Motor neuron (in vitro differentiated cells): Measurements from ENCODE around the gene TMSB15C. TPM values are rescaled to one million over a fixed set of nuclear protein-coding genes. Genes with fewer than 3 reads are reported as not detected.
"Not testable (repeated sequence)": the region's sequence is repeated elsewhere in the genome, so short reads cannot be mapped to it uniquely, and the experiment has no call there.

Source experiments
- ATAC-seq, 8 experiments: fragments of 200-7000 bp; cut with Tn5 transposase; replicated peaks in 6 of 8; 2 replicates each; pipeline ENCODE4 v1.8.0; 2021; ENCODE audit warnings: mild to moderate bottlenecking in 8 of 8, moderate library complexity in 8 of 8
- H3K27ac ChIP-seq, 2 donors: fragments of 250-450 bp; sonication (Bioruptor Pico); 2 replicates each; pipeline ENCODE4 v1.9.0; 2021; ENCODE audit warnings: antibody characterized with exemption in 2 of 2, mild to moderate bottlenecking in 2 of 2, moderate library complexity in 1 of 2
- H3K4me1 ChIP-seq, 2 donors: fragments of 250-450 bp; sonication (Bioruptor Pico); replicated peaks in 1 of 2; 2 replicates each; pipeline ENCODE4 v1.6.1; 2021; ENCODE audit warnings: antibody characterized with exemption in 2 of 2, mild to moderate bottlenecking in 2 of 2, moderate library complexity in 1 of 2
- H3K4me3 ChIP-seq, 5 donors: fragments of 250-450 bp; sonication (Bioruptor Pico); 2 replicates each; pipeline ENCODE4 v1.9.0; 2021; ENCODE audit warnings: antibody characterized with exemption in 5 of 5, mild to moderate bottlenecking in 5 of 5, moderate library complexity in 4 of 5
- WGBS, 10 experiments: fragments of 450-650 bp; shearing (Covaris generic); methylation state at CpG; one replicate each; pipeline ENCODE4 v1.0.0; 2022; 5-methylcytosine and 5-hydroxymethylcytosine counted together
- in situ Hi-C, 9 experiments: fragments of 400-800 bp; cut with MboI; loops; one replicate each; pipeline ENCODE4 v1.15.0; 2021; ENCODE audit warnings: low sequenced_read_pairs in 9 of 9, low pct_unique_long_range_greater_than_20kb in 2 of 9; ENCODE audit not compliant: unreplicated experiment in 9 of 9
- total RNA-seq, 8 experiments: library from RNA; unstranded; fragments of 300-600 nt; gene quantifications; 2 replicates each; pipeline versions ENCODE4 v1.2.3 to v1.2.4, GENCODE V29; 2022

Gene TMSB15C
- 10 to 100 TPM in 5 of 8 experiments, under 1 TPM in 2, not detected in 1; 0.35 to 13.8 (median 11.7) TPM for total RNA-seq

GRCh38 chrX:104075778-104076445 lies at the start of gene TMSB15C:
TSS of gene TMSB15C (minus strand) at chrX:104076236.
- no CpG with 5 or more reads among the region's 46 CpGs for WGBS, 10 experiments
- H3K27ac ChIP-seq, in situ Hi-C loops, H3K4me1 ChIP-seq, H3K4me3 ChIP-seq: not testable (repeated sequence)
- peak; percentile 41 to 100 (median 99) for ATAC-seq

- WGBS, 10 experiments: 20 to 100% (median 87%) methylated on average over 1 to 3 of the region's 5 CpGs; no CpG with 5 or more reads in 6 of the 10 experiments
- no peak overlapping the region for H3K4me3 ChIP-seq
- H3K27ac ChIP-seq: no peak overlapping the region
- H3K4me1 ChIP-seq: no peaks in the 10 kb centered on the region
- in situ Hi-C loops: loop anchor here in 1 of 9 experiments (25.0 kb wide), 1 partner anchor 286 kb away; the partner anchor contains the start of gene RAB9B
- no peak for ATAC-seq
Measured at GRCh38 chrX:104122829-104123228, 46.8 kb upstream of the TMSB15C start.

- Histone ChIP-seq H3K4me1 (peaks cover 2 to 3% of the 10 kb centered on the region in 2 donors), H3K4me3 (no peak overlapping the region), H3K27ac (no peak overlapping the region)
- ATAC-seq: no peak
- in situ Hi-C loops: loop anchor here in 1 of 9 experiments (25.0 kb wide), 1 partner anchor 281 kb away; the partner anchor contains the start of gene RAB9B
- 33 to 67% (median 40%) methylated on average over 1 of the region's 1 CpG; no CpG with 5 or more reads in 7 of the 10 experiments for WGBS, 10 experiments
Measured at GRCh38 chrX:104118765-104119164, 42.7 kb upstream of the TMSB15C start.

- Histone ChIP-seq H3K4me3 (no peak overlapping the region), H3K27ac (no peak overlapping the region), H3K4me1 (peaks cover 7% of the 10 kb centered on the region in 2 donors)
- in situ Hi-C loops: loop anchor here in 1 of 9 experiments (25.0 kb wide), 1 partner anchor 280 kb away; the partner anchor contains the start of gene RAB9B
- no peak for ATAC-seq
Measured at GRCh38 chrX:104117759-104118158, 41.7 kb upstream of the TMSB15C start.

- Histone ChIP-seq H3K4me1 (peaks cover 7 to 10% of the 10 kb centered on the region in 2 donors), H3K27ac (peak overlapping the region in 1 of 2 donors; percentile 87), H3K4me3 (peak overlapping the region; percentile 46 to 74 (median 50))
- in situ Hi-C loops: loop anchor here in 1 of 9 experiments (25.0 kb wide), 1 partner anchor 276 kb away; the partner anchor contains the start of gene RAB9B
- WGBS, 10 experiments: 0 to 73% (median 0%) methylated on average over 1 to 5 of the region's 24 CpGs; no CpG with 5 or more reads in 5 of the 10 experiments
- ATAC-seq: peak; percentile 47 to 70 (median 62)
Measured at GRCh38 chrX:104113222-104113965, 37.4 kb upstream of the TMSB15C start.

- ATAC-seq: peak; percentile 81 to 91 (median 88)
- Histone ChIP-seq H3K4me3 (peak within 1 kb of the TSS; percentile 46 to 74 (median 50)), H3K27ac (peak within 1 kb of the TSS; percentile 78 to 87), H3K4me1 (peaks cover 7 to 10% of the 10 kb centered on the region in 2 donors)
- WGBS, 10 experiments: 0 to 8% methylated on average over 5 to 6 of the region's 67 CpGs; no CpG with 5 or more reads in 8 of the 10 experiments
- in situ Hi-C loops: loop anchor here in 1 of 9 experiments (25.0 kb wide), 1 partner anchor 275 kb away; the partner anchor contains the start of gene RAB9B
Measured at GRCh38 chrX:104112326-104112951, 36.4 kb upstream of the TMSB15C start, which contains the start of gene ZCCHC18. TSS of gene ZCCHC18 (plus strand) at chrX:104112523. CDS start at chrX:104114112, 1,589 bp downstream.

- WGBS, 10 experiments: 33 to 100% (median 62%) methylated on average over 1 to 4 of the region's 6 CpGs; no CpG with 5 or more reads in 4 of the 10 experiments
- ATAC-seq, H3K27ac ChIP-seq, H3K4me1 ChIP-seq, H3K4me3 ChIP-seq: not testable (repeated sequence)
- in situ Hi-C loops: loop anchor here in 1 of 9 experiments (25.0 kb wide), 1 partner anchor 273 kb away; the partner anchor contains the start of gene RAB9B
Measured at GRCh38 chrX:104110491-104111240, 34.6 kb upstream of the TMSB15C start.

- no peak overlapping the region for H3K4me3 ChIP-seq
- H3K4me1 ChIP-seq: peaks cover 6 to 9% of the 10 kb centered on the region in 2 donors
- WGBS, 10 experiments: 33 to 60% methylated on average over 1 of the region's 1 CpG; no CpG with 5 or more reads in 8 of the 10 experiments
- no peak overlapping the region for H3K27ac ChIP-seq
- ATAC-seq: no peak
- in situ Hi-C loops: loop anchor here in 1 of 9 experiments (25.0 kb wide), 1 partner anchor 272 kb away; the partner anchor contains the start of gene RAB9B
Measured at GRCh38 chrX:104108955-104109354, 32.9 kb upstream of the TMSB15C start.

- Histone ChIP-seq H3K4me1 (no peaks in the 10 kb centered on the region), H3K4me3 (no peak overlapping the region), H3K27ac (no peak overlapping the region)
- WGBS, 10 experiments: 0 to 66% (median 32%) methylated on average over 1 to 7 of the region's 11 CpGs; no CpG with 5 or more reads in 3 of the 10 experiments
- peak in 1 of 8 experiments; percentile 23 for ATAC-seq
- in situ Hi-C loops: loop anchor here in 1 of 9 experiments (25.0 kb wide), 1 partner anchor 268 kb away; the partner anchor contains the start of gene RAB9B
Measured at GRCh38 chrX:104105330-104106262, 29.6 kb upstream of the TMSB15C start.

- in situ Hi-C loops: loop anchor here in 1 of 9 experiments (25.0 kb wide), 1 partner anchor 267 kb away; the partner anchor contains the start of gene RAB9B
- Histone ChIP-seq H3K4me3 (no peak overlapping the region), H3K4me1 (no peaks in the 10 kb centered on the region), H3K27ac (no peak overlapping the region)
- WGBS, 10 experiments: 0% methylated on average over 1 of the region's 10 CpGs; no CpG with 5 or more reads in 9 of the 10 experiments
- ATAC-seq: no peak
Measured at GRCh38 chrX:104104676-104105075, 28.6 kb upstream of the TMSB15C start.

GRCh38 chrX:104098919-104099318 lies 22.9 kb upstream of the TMSB15C start:
- Histone ChIP-seq H3K4me3 (no peak overlapping the region), H3K27ac (no peak overlapping the region), H3K4me1 (no peaks in the 10 kb centered on the region)
- ATAC-seq: no peak
- in situ Hi-C loops: no loop called here
